Measurements from ENCODE around the gene ARHGAP26.

DNA sequence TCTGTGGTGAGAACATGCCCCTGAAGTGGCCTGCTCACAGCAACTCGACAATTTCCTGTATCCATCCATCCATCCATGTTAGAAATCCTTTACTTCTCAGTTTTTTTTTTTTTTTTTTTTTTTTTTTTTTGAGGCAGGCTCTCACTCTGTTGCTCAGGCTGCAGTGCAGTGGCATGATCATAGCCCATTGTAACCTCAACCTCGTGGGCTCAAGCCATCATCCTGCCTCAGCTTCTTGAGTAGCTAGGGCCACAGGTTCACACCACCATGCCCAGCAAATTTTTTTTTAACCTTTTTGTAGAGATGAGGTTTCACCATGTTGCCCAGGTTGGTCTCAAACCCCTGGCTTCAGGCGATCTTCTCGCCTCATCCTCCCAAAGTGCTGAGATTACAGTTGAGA is 259.1 kb downstream of the ARHGAP26 start:
- TF ChIP-seq, protein P1, sequence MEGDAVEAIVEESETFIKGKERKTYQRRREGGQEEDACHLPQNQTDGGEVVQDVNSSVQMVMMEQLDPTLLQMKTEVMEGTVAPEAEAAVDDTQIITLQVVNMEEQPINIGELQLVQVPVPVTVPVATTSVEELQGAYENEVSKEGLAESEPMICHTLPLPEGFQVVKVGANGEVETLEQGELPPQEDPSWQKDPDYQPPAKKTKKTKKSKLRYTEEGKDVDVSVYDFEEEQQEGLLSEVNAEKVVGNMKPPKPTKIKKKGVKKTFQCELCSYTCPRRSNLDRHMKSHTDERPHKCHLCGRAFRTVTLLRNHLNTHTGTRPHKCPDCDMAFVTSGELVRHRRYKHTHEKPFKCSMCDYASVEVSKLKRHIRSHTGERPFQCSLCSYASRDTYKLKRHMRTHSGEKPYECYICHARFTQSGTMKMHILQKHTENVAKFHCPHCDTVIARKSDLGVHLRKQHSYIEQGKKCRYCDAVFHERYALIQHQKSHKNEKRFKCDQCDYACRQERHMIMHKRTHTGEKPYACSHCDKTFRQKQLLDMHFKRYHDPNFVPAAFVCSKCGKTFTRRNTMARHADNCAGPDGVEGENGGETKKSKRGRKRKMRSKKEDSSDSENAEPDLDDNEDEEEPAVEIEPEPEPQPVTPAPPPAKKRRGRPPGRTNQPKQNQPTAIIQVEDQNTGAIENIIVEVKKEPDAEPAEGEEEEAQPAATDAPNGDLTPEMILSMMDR (conservative IDR thresholded peaks at IDR 0.05 in 1 of 2, IDR thresholded peaks at IDR 0.05 in 1 of 2; ENCODE audit: low read depth in 1 of 2, low read length in 2 of 2): no peak
- no peak for TF ChIP-seq EZH2 (IDR thresholded peaks at IDR 0.05; ENCODE audit: low read length, missing control alignments)
